HepG2 (cell line): ENCODE measurements around the gene VDAC1. TPM values are rescaled to one million over a fixed set of nuclear protein-coding genes. Genes with fewer than 3 reads are reported as not detected.

ENCODE experiments used
- ATAC-seq: fragments of 200-7000 bp; cut with Tn5 transposase; 3 replicates; pipeline ENCODE4 v1.9.1; 2020; ENCODE audit warnings: mild to moderate bottlenecking, moderate library complexity
- Bru-seq: library from RNA; stranded (reverse); fragments of 400-500 nt; gene quantifications from one replicate; lab custom pipeline; 2021; lab: Mats Ljungman, UMichigan
- BruChase-seq, 2 experiments: library from RNA; stranded (reverse); fragments of 400-500 nt; gene quantifications; one replicate each; lab custom pipeline; 2021; lab: Mats Ljungman, UMichigan
- BruUV-seq: library from RNA; stranded (reverse); fragments of 400-500 nt; replicated peaks from 2 replicates; lab custom pipeline; 2021; lab: Mats Ljungman, UMichigan
- CTCF ChIA-PET: fragments of 300-600 bp; formaldehyde crosslinking; extraction: SDS; loops from one replicate; lab custom pipeline; 2021; ENCODE audit warnings: low total read pairs, inconsistent platforms, low intra/inter-chr PET ratio; lab: Yijun Ruan, JAX
- POLR2A ChIA-PET: fragments of 350-600 bp; sonication (Branson Sonifier 250); formaldehyde crosslinking; loops from one replicate; lab custom pipeline; 2020; ENCODE audit warnings: antibody characterized with exemption, inconsistent platforms; lab: Yijun Ruan, JAX
- DNase-seq: peaks from one replicate; pipeline ENCODE4 v3.0.0-alpha.2; 2015; ENCODE audit warnings: low spot score
- FAIRE-seq: peaks from 3 replicates; lab custom pipeline; 2011; peaks lifted over from hg19 to GRCh38; lab: Jason Lieb, UNC
- H2AFZ ChIP-seq: one replicate; pipeline ENCODE4 v1.6.1; 2011; ENCODE audit warnings: low read length, inconsistent platforms
- H3K27ac ChIP-seq: fragments of 300-600 bp; 3 replicates; pipeline ENCODE4 v1.8.0; 2011; ENCODE audit warnings: mixed run types, mild to moderate bottlenecking, mixed read lengths, low read length, inconsistent platforms; ENCODE audit not compliant: insufficient read depth; ENCODE audit errors: extremely low read length
- H3K27me3 ChIP-seq, 2 experiments: fragments of 200-600 bp in 1 of 2; 2 replicates in 1 of 2; 3 replicates in 1 of 2; pipeline versions ENCODE4 v1.6.0 to v1.8.0; 2011; ENCODE audit warnings: low read length in 2 of 2, mild to moderate bottlenecking in 2 of 2, moderate library complexity in 2 of 2, inconsistent platforms in 1 of 2; ENCODE audit not compliant: insufficient read depth in 2 of 2, control insufficient read depth in 1 of 2
- H3K36me3 ChIP-seq, 2 experiments: fragments of 200-600 bp in 1 of 2; replicated peaks in 1 of 2; 2 replicates in 1 of 2; 3 replicates in 1 of 2; pipeline versions ENCODE4 v1.5.1 to v1.8.0; 2011; ENCODE audit warnings: low read length in 2 of 2, inconsistent platforms in 1 of 2; ENCODE audit not compliant: insufficient read depth in 2 of 2, control insufficient read depth in 1 of 2
- H3K4me1 ChIP-seq: 2 replicates; pipeline ENCODE4 v1.5.1; 2012; ENCODE audit warnings: low read length, inconsistent platforms; ENCODE audit not compliant: insufficient read depth
- H3K4me2 ChIP-seq: 2 replicates; pipeline ENCODE4 v1.6.0; 2011; ENCODE audit warnings: low read depth, low read length, inconsistent platforms
- H3K4me3 ChIP-seq, 3 experiments: fragments of 200-600 bp in 1 of 3; sonication (generic), shearing (Covaris generic) in 1 of 3; replicated peaks in 1 of 3; 2 replicates each; pipeline ENCODE4 v1.5.1; 2011 to 2016; ENCODE audit warnings: low read length in 3 of 3, inconsistent platforms in 2 of 3, low read depth in 2 of 3, mild to moderate bottlenecking in 2 of 3, control low read depth in 1 of 3, mixed read lengths in 1 of 3; ENCODE audit not compliant: insufficient read depth in 1 of 3
- H3K79me2 ChIP-seq: one replicate; pipeline ENCODE4 v1.6.1; 2011; ENCODE audit warnings: low read length, inconsistent platforms; ENCODE audit not compliant: insufficient read depth
- H3K9ac ChIP-seq: 2 replicates; pipeline ENCODE4 v1.6.0; 2011; ENCODE audit warnings: mild to moderate bottlenecking, low read depth, low read length, inconsistent platforms; ENCODE audit not compliant: insufficient read depth
- H3K9me3 ChIP-seq: 2 replicates; pipeline ENCODE4 v1.5.1; 2012; ENCODE audit warnings: mild to moderate bottlenecking, low read length
- H4K20me1 ChIP-seq: 2 replicates; pipeline ENCODE4 v1.6.0; 2011; ENCODE audit warnings: inconsistent platforms, mild to moderate bottlenecking, low read length, moderate library complexity; ENCODE audit not compliant: insufficient read depth
- FLYWCH1 ChIP-seq: sonication (generic); formaldehyde crosslinking; IDR thresholded peaks from 2 replicates; pipeline ENCODE4 v1.8.1; 2023; ENCODE audit warnings: mild to moderate bottlenecking, missing genetic modification reagents
- GABPB1 ChIP-seq: IDR thresholded peaks from 2 replicates; pipeline ENCODE4 v1.6.1; 2016; ENCODE audit warnings: mild to moderate bottlenecking, missing genetic modification reagents, moderate library complexity, missing compliant biosample characterization
- GPN1 ChIP-seq: sonication (generic); formaldehyde crosslinking; IDR thresholded peaks from 2 replicates; pipeline ENCODE4 v1.5.1; 2020; ENCODE audit warnings: missing genetic modification reagents, borderline replicate concordance
- HOXD1 ChIP-seq: sonication (generic); formaldehyde crosslinking; IDR thresholded peaks from 2 replicates; pipeline ENCODE4 v1.5.0; 2020; ENCODE audit warnings: missing genetic modification reagents
- KLF13 ChIP-seq: sonication (generic); formaldehyde crosslinking; IDR thresholded peaks from 2 replicates; pipeline ENCODE4 v1.4.0; 2020; ENCODE audit warnings: mild to moderate bottlenecking, missing genetic modification reagents
- NCOA2 ChIP-seq: sonication (generic); formaldehyde crosslinking; IDR thresholded peaks from 2 replicates; pipeline ENCODE4 v1.8.0; 2022; ENCODE audit warnings: inconsistent platforms
- SMYD3 ChIP-seq: sonication (generic); formaldehyde crosslinking; IDR thresholded peaks from 2 replicates; pipeline ENCODE4 v1.8.1; 2023; ENCODE audit warnings: mild to moderate bottlenecking, missing genetic modification reagents
- SP2 ChIP-seq: sonication (generic); formaldehyde crosslinking; IDR thresholded peaks from 2 replicates; pipeline ENCODE4 v1.5.1; 2020; ENCODE audit warnings: mild to moderate bottlenecking, missing genetic modification reagents
- STAG1 ChIP-seq: sonication (generic); formaldehyde crosslinking; IDR thresholded peaks from 2 replicates; pipeline ENCODE4 v1.4.0; 2020; ENCODE audit warnings: missing genetic modification reagents
- TFDP2 ChIP-seq: sonication (generic); formaldehyde crosslinking; IDR thresholded peaks from 2 replicates; pipeline ENCODE4 v1.4.0; 2020; ENCODE audit warnings: missing genetic modification reagents
- TRAFD1 ChIP-seq: sonication (generic); formaldehyde crosslinking; IDR thresholded peaks from 2 replicates; pipeline ENCODE4 v1.5.1; 2020; ENCODE audit warnings: missing genetic modification reagents, mild to moderate bottlenecking, borderline replicate concordance
- ZNF740 ChIP-seq: sonication (generic); formaldehyde crosslinking; IDR thresholded peaks from 2 replicates; pipeline ENCODE4 v1.4.0; 2020; ENCODE audit warnings: missing genetic modification reagents
- WGBS: methylation state at CpG from one replicate; pipeline ENCODE4 v1.1.6; 2017; ENCODE audit warnings: low lambda C conversion rate; 5-methylcytosine and 5-hydroxymethylcytosine counted together
- in situ Hi-C: cut with HindIII; loops from 2 replicates; pipeline ENCODE4 v1.10.0; 2017; ENCODE audit warnings: low pct_unique_long_range_greater_than_20kb; ENCODE audit not compliant: extremely low pct_ligation_motif_present
- intact Hi-C: fragments of 100-400 bp; cut with micrococcal nuclease; formaldehyde crosslinking; loops from one replicate; pipeline ENCODE4 v1.10.0; 2022; ENCODE audit not compliant: unreplicated experiment
- long read RNA-seq, 2 experiments: library from RNA in 1 of 2; library from polyadenylated mRNA in 1 of 2; stranded (forward) in 1 of 2; unstranded in 1 of 2; transcript quantifications; one replicate each; pipeline ENCODE4 v2.0.0, GENCODE V29; 2019 to 2022
- polyA minus RNA-seq, 3 experiments: library from RNA; depleted of rRNA, polyadenylated mRNA; stranded (reverse); fragments of >200 nt; gene quantifications; 2 replicates each; pipeline ENCODE4 v1.2.3, GENCODE V29; 2011; ENCODE audit warnings: low replicate concordance in 1 of 3
- polyA plus RNA-seq, 8 experiments: library from polyadenylated mRNA; depleted of rRNA in 3 of 8; stranded (reverse) in 7 of 8; unstranded in 1 of 8; fragments of >200 nt; fragmentation: Illumina TruSeq in 4 of 8; extraction: Trizol in 4 of 8; gene quantifications; 2 replicates each; pipeline versions ENCODE4 v1.2.1 to v1.2.3, GENCODE V29; 2011 to 2016; ENCODE audit warnings: low read depth in 4 of 8, missing spikeins in 1 of 8, mixed read lengths in 1 of 8; ENCODE audit not compliant: insufficient read depth in 1 of 8
- total RNA-seq, 5 experiments: library from RNA; depleted of rRNA; stranded (reverse); fragments of >200 nt; fragmentation: Illumina TruSeq; extraction: Trizol; gene quantifications; 2 replicates each; pipeline ENCODE4 v1.2.3, GENCODE V29; 2016; ENCODE audit warnings: low read depth in 1 of 5

The VDAC1 gene
- total RNA-seq (2016; rRNA removed; fragmentation: Illumina TruSeq; extraction: Trizol) (380 and 481 TPM in 2 replicates), polyA plus RNA-seq (2011; rRNA removed) (112 and 119 TPM in 2 replicates), polyA minus RNA-seq (2011; rRNA and poly(A)+ RNA removed; ENCODE audit: low replicate concordance) (53.4 and 93.5 TPM in 2 replicates), Bru-seq, nascent RNA (percentile 96 among the genes with signal in this experiment), BruChase-seq, experiment 1, labeled RNA remaining after a 6-hour chase (percentile 98 among the genes with signal in this experiment), BruChase-seq, experiment 2, labeled RNA remaining after a 2-hour chase (percentile 96 among the genes with signal in this experiment)
- 142 and 143 TPM in 2 replicates for total RNA-seq (2016; cell fraction: cytosol; rRNA removed; fragmentation: Illumina TruSeq; extraction: Trizol; ENCODE audit: low read depth)
- total RNA-seq (2016; cell fraction: insoluble cytoplasmic fraction; rRNA removed; fragmentation: Illumina TruSeq; extraction: Trizol): 391 and 476 TPM in 2 replicates
- 267 and 273 TPM in 2 replicates for total RNA-seq (2016; cell fraction: membrane; rRNA removed; fragmentation: Illumina TruSeq; extraction: Trizol)
- total RNA-seq (2016; cell fraction: nucleus; rRNA removed; fragmentation: Illumina TruSeq; extraction: Trizol): 160 and 168 TPM in 2 replicates
- polyA plus RNA-seq (2011; cell fraction: cytosol; rRNA removed): 99.4 and 136 TPM in 2 replicates
- polyA plus RNA-seq (2011; cell fraction: nucleus; rRNA removed): 68.8 and 87.6 TPM in 2 replicates
- polyA plus RNA-seq (2012): 283 and 305 TPM in 2 replicates
- 122 and 132 TPM in 2 replicates for polyA plus RNA-seq (2016; cell fraction: cytosol; fragmentation: Illumina TruSeq; extraction: Trizol; ENCODE audit: low read depth)
- 522 and 545 TPM in 2 replicates for polyA plus RNA-seq (2016; cell fraction: insoluble cytoplasmic fraction; fragmentation: Illumina TruSeq; extraction: Trizol; ENCODE audit: low read depth)
- 196 and 202 TPM in 2 replicates for polyA plus RNA-seq (2016; cell fraction: membrane; fragmentation: Illumina TruSeq; extraction: Trizol; ENCODE audit: low read depth)
- 247 and 250 TPM in 2 replicates for polyA plus RNA-seq (2016; cell fraction: nucleus; fragmentation: Illumina TruSeq; extraction: Trizol; ENCODE audit: insufficient read depth, low read depth)
- polyA minus RNA-seq (2011; cell fraction: cytosol; rRNA and poly(A)+ RNA removed): 105 and 139 TPM in 2 replicates
- polyA minus RNA-seq (2011; cell fraction: nucleus; rRNA and poly(A)+ RNA removed): 59.4 and 73.6 TPM in 2 replicates
- long read RNA-seq, experiment 1, transcript VDAC1-201 (9 exons, 1,953 nt): minor isoform, 12 of 660 reads
- long read RNA-seq, experiment 1, transcript VDAC1-202 (9 exons, 1,807 nt): minor isoform, 98 of 660 reads
- long read RNA-seq, experiment 1, transcript VDAC1-203 (9 exons, 1,873 nt): major isoform, 440 of 660 reads
- long read RNA-seq, experiment 1, transcript VDAC1-207 (4 exons, 635 nt): minor isoform, 7 of 660 reads
- long read RNA-seq, experiment 1, partial matches to known transcripts: 54 of 660 reads
- long read RNA-seq, experiment 1, other reads (novel, unspliced or antisense): 43 of 660 reads
- long read RNA-seq, experiment 2, transcript VDAC1-206 (3 exons, 694 nt): minor isoform, 6 of 495 reads
- long read RNA-seq, experiment 2, transcript VDAC1-207 (4 exons, 635 nt): minor isoform, 9 of 495 reads
- long read RNA-seq, experiment 2, transcript VDAC1-202 (9 exons, 1,807 nt): minor isoform, 54 of 495 reads
- long read RNA-seq, experiment 2, transcript VDAC1-203 (9 exons, 1,873 nt): major isoform, 186 of 495 reads
- long read RNA-seq, experiment 2, partial matches to known transcripts: 46 of 495 reads
- long read RNA-seq, experiment 2, other reads (novel, unspliced or antisense): 193 of 495 reads

GRCh38 chr5:134004626-134005416, at the start of gene VDAC1:
TSS of gene VDAC1 (minus strand) at chr5:134004975. CDS start at chr5:133993012, 11,963 bp downstream.
- DNase-seq: no peak
- Histone ChIP-seq H3K4me1 (peaks cover 51% of the 10 kb centered on the region), H3K4me2 (peak within 1 kb of the TSS; percentile 99), H3K27ac (peak within 1 kb of the TSS; percentile 95), H3K9me3 (no peaks in the 10 kb centered on the region), H3K9ac (peak within 1 kb of the TSS; percentile 97), H4K20me1 (peaks cover 27% of the 10 kb centered on the region), H3K27me3 (no peaks in the 10 kb centered on the region; a peak in 1 of 5 replicates), H3K36me3 (peaks cover 3 to 6% of the 10 kb centered on the region in 2 experiments; a peak in 2 of 5 replicates), H2AFZ (no peak within 1 kb of the TSS), H3K79me2 (peaks cover 59% of the 10 kb centered on the region), H3K4me3 (peak within 1 kb of the TSS; percentile 92 to 96 (median 96))
- ChIA-PET CTCF (no interaction called here), POLR2A (interaction anchor here (0.8 to 7.4 kb wide), 18 partner anchors 9 to 110 kb away, joined by 3 to 192 read pairs (median 5); partner anchors contain the start of genes C5orf15 and TCF7)
- in situ Hi-C loops (no loop called here), intact Hi-C loops (loop anchor here (2.0 kb wide), 2 partner anchors 14 to 34 kb away; no protein-coding TSS in a partner anchor)
- 0% methylated on average over 8 of the region's 96 CpGs for WGBS
- peak; percentile 84 for ATAC-seq
- no TSS peak for BruUV-seq
- no peak for FAIRE-seq
- TF ChIP-seq ZNF740 (CRISPR knock-in tag) (peak; percentile 35; the same call in 1 of the 2 replicates), SMYD3 (CRISPR knock-in tag) (0 out of 2 replicates have a peak, but pooled peaks have one; percentile 38), FLYWCH1 (no peak), HOXD1 (CRISPR knock-in tag) (peak; percentile 77; the same call in 1 of the 2 replicates), GPN1 (CRISPR knock-in tag) (no peak), KLF13 (CRISPR knock-in tag) (0 out of 2 replicates have a peak, but pooled peaks have one; percentile 18), SP2 (CRISPR knock-in tag) (peak; percentile 35; the same call in 1 of the 2 replicates), TRAFD1 (CRISPR knock-in tag) (no peak), NCOA2 (CRISPR knock-in tag) (peak; percentile 34; the same call in 1 of the 2 replicates), GABPB1 (CRISPR knock-in tag) (peak; percentile 80), TFDP2 (peak; percentile 73; the same call in 1 of the 2 replicates), STAG1 (CRISPR knock-in tag) (no peak; the same call in none of the 2 replicates)
